Ishikawa (cell line): ENCODE data around the gene PLPPR1.

Source experiments
- CEBPB ChIP-seq: IDR thresholded peaks from 2 replicates; pipeline ENCODE4 v1.6.1; 2012
- EGR1 ChIP-seq: IDR thresholded peaks from 2 replicates; pipeline ENCODE4 v1.6.1; 2012
- EP300 ChIP-seq: IDR thresholded peaks from 2 replicates; pipeline ENCODE4 v1.6.1; 2012; ENCODE audit warnings: borderline replicate concordance
- FOXM1 ChIP-seq: IDR thresholded peaks from 2 replicates; pipeline ENCODE4 v1.6.1; 2012; ENCODE audit warnings: low read depth, borderline replicate concordance
- MAX ChIP-seq: IDR thresholded peaks from 2 replicates; pipeline ENCODE4 v1.6.1; 2012
- NFIC ChIP-seq: IDR thresholded peaks from 2 replicates; pipeline ENCODE4 v1.6.1; 2012
- RAD21 ChIP-seq: IDR thresholded peaks from 2 replicates; pipeline ENCODE4 v1.6.1; 2012; ENCODE audit warnings: low read depth
- TAF1 ChIP-seq: IDR thresholded peaks from 2 replicates; pipeline ENCODE4 v1.6.1; 2012; ENCODE audit warnings: low read depth, mild to moderate bottlenecking
- TCF12 ChIP-seq: IDR thresholded peaks from 2 replicates; pipeline ENCODE4 v1.6.1; 2012; ENCODE audit warnings: low read depth
- TEAD4 ChIP-seq: IDR thresholded peaks from 2 replicates; pipeline ENCODE4 v1.6.1; 2012
- ZBTB7A ChIP-seq: IDR thresholded peaks from 2 replicates; pipeline ENCODE4 v1.6.1; 2012; ENCODE audit warnings: low read depth
- TF ChIP-seq, protein P1 (sequence below): IDR thresholded peaks from 2 replicates; pipeline ENCODE4 v1.6.1; 2012

DNA sequence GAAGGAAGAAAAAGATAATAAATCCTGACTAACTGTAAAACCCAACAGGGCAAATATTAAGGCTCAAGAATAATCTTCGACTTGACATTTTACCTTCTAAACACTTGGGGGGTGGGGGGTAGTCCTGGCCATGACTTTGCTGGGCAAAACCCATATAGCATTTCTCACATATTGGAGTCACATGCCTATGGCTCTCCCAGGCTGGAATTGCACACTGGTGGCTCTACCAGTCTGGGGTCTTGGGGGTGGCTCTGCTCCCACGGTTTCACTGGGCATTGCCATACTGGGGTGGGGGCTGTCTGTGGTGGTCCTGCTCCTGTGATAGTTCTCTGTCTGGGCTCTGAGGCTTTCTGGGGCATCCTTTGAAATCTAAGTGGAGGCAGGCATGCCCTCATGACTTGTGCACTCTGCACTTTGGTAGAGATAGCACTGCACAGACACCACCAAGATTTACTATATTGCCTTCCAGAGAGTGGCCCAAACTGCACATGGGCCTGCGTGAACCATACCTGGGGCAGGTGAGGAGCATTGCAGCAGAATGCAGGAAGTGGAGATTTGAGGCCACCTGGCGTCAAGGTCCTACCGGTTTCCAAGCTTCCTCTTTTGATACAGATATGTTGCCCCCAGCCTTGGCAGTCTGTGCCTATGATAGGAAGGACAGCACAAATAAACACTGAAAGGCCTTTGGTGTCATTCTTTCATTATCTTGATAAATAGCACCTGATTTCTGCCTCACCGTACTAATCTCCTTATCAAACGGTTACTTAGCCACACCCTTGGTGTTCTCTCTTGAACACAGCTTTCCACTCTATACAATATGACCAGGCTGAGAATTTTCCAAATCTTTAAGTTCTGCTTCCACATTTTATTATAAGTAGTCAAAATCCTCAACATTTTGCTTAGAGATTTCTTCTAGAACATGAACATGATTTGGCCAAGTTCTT lies 326.5 kb downstream of the PLPPR1 start:
- no peak for TF ChIP-seq EP300
- no peak for TF ChIP-seq TAF1
- no peak for TF ChIP-seq CEBPB
- TF ChIP-seq FOXM1: no peak
- TF ChIP-seq ZBTB7A: no peak
- no peak for TF ChIP-seq TCF12
- TF ChIP-seq MAX: no peak
- no peak for TF ChIP-seq EGR1
- TF ChIP-seq, protein P1, sequence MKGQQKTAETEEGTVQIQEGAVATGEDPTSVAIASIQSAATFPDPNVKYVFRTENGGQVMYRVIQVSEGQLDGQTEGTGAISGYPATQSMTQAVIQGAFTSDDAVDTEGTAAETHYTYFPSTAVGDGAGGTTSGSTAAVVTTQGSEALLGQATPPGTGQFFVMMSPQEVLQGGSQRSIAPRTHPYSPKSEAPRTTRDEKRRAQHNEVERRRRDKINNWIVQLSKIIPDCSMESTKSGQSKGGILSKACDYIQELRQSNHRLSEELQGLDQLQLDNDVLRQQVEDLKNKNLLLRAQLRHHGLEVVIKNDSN: no peak
- no peak for TF ChIP-seq NFIC
- no peak for TF ChIP-seq RAD21
- no peak for TF ChIP-seq TEAD4
